Skeletal muscle satellite cell (primary cell): ENCODE results near the gene AFMID. TPM values are rescaled to one million over a fixed set of nuclear protein-coding genes. Genes with fewer than 3 reads are reported as not detected.
"Not testable (repeated sequence)": the region's sequence is repeated elsewhere in the genome, so short reads cannot be mapped to it uniquely, and the experiment has no call there.

Source experiments
- H3K27me3 ChIP-seq: 2 replicates; pipeline ENCODE4 v1.7.0; 2013; ENCODE audit warnings: low read length; ENCODE audit not compliant: control insufficient read depth, insufficient read depth
- H3K36me3 ChIP-seq: 2 replicates; pipeline ENCODE4 v1.7.0; 2013; ENCODE audit warnings: mild to moderate bottlenecking, control low read depth, low read length; ENCODE audit not compliant: insufficient read depth
- H3K4me1 ChIP-seq: 2 replicates; pipeline ENCODE4 v1.7.0; 2013; ENCODE audit warnings: low read length; ENCODE audit not compliant: control insufficient read depth, insufficient read depth
- H3K4me2 ChIP-seq: 2 replicates; pipeline ENCODE4 v1.7.0; 2013; ENCODE audit warnings: mild to moderate bottlenecking, low read length
- H3K4me3 ChIP-seq: 2 replicates; pipeline ENCODE4 v1.7.0; 2013; ENCODE audit warnings: low read length
- H3K9ac ChIP-seq: 2 replicates; pipeline ENCODE4 v1.7.0; 2013; ENCODE audit warnings: mild to moderate bottlenecking, low read depth, low read length, moderate library complexity
- H3K9me3 ChIP-seq: replicated peaks from 2 replicates; pipeline ENCODE4 v1.7.0; 2013; ENCODE audit warnings: mild to moderate bottlenecking, control low read depth, low read length
- total RNA-seq: library from RNA; depleted of rRNA; stranded (reverse); fragments of >200 nt; gene quantifications from 2 replicates; pipeline ENCODE4 v1.2.3, GENCODE V29; 2012; rRNA removed

AFMID gene
- 20.5 and 35.4 TPM in 2 replicates for total RNA-seq

DNA sequence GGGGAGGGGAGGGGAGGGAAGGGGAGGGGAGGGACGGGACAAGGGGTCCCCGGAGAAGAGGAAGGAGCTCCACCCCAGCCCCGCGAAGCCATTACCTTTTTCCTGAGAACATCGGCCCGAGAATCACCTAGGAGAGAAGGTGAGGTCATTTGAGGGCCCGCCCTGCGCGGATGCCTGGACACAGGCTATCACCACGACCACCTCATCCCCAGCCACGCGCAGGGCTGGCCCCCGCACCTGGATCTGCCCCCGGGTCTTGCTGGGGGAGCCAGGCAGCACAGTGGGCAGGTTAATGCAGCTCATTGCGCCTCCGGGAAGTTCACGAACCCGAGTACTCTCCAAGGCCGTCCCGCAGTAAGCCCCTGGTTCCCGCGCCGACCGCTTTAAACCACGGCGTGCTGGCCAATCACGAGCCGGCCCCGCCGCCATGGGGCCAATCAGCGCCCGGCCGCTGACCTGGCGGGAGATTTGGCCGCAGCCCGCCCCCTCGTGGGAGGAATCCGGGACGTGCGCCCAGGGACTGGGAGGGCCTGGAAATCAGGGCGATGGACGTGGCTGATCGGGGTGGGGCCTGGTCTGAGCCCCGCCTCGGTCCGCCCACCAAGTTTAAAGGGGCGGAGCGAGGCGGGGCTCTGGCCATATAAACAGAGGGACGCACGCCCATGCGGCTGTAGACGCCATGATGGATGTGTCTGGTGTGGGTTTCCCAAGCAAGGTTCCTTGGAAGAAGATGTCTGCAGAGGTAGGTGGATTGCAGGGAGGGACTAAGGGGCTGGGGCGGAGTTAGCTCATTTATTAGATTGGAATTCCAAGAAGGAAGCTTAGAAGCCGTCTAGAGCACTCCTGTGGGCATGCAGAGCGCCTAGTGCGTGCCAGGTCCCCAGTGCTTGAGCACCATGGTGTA, at the start of gene AFMID, which contains the start of gene TK1:
Gene AFMID (plus strand): TSS at position 671 of the 904 bp plus-strand sequence. CDS start 9 bp downstream, at position 680.
Gene TK1 (minus strand): TSS at position 361 of the 904 bp plus-strand sequence. CDS start 58 bp downstream, at position 303.
- H3K4me3 ChIP-seq = peak within 1 kb of the TSS; percentile 97
- H3K27me3 ChIP-seq = no peaks in the 10 kb centered on the region
- peak within 1 kb of the TSS; percentile 99 for H3K4me2 ChIP-seq
- H3K9me3 ChIP-seq = no peaks in the 10 kb centered on the region
- peaks cover 15% of the 10 kb centered on the region for H3K36me3 ChIP-seq
- H3K4me1 ChIP-seq = peaks cover 32% of the 10 kb centered on the region
- H3K9ac ChIP-seq = peak within 1 kb of the TSS; percentile 87

DNA sequence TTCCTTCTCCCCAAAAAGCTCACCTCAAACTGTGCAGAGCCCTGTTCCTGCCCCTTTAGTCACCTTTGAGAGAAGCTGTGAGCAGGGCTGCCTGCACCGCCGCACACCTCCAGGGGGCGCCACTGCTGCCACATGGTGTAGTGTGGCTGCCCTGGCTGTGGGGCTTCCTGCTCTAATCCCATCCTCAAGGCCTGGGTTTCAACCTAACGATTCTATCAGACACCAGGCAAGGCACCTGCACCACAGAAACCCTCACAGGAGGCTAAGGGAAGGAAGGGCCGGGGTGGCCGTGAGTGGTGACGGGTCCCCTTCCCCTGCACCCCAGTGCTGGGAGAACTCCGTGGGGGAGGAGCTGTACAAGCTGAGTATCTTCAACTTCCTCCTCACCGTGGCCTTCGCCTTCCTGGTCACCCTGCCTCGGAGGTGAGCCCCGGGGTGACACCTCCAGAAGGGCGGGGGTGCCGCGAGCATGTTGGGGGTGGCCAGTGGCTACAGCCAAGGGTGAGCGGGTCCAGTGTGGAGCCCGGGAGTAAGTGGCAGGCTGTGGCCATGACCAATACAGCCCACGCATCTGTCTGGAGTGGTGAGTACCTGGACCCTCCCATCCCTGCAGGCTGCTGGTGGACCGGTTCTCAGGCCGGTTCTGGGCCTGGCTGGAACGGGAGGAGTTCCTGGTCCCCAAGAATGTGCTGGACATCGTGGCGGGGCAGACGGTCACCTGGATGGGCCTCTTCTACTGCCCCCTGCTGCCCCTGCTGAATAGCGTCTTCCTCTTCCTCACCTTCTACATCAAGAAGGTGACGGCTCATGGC, 49.6 kb upstream of the AFMID start:
- no peaks in the 10 kb centered on the region for H3K36me3 ChIP-seq
- no peaks in the 10 kb centered on the region for H3K4me1 ChIP-seq
- no peak overlapping the region for H3K4me3 ChIP-seq
- peaks cover 34% of the 10 kb centered on the region for H3K27me3 ChIP-seq
- H3K9me3 ChIP-seq = no peaks in the 10 kb centered on the region
- H3K9ac ChIP-seq = no peak overlapping the region
- H3K4me2 ChIP-seq = no peak overlapping the region

GRCh38 chr17:78138204-78139060, 48.7 kb upstream of the AFMID start:
- Histone ChIP-seq H3K4me3 (no peak overlapping the region), H3K27me3 (peaks cover 28% of the 10 kb centered on the region), H3K9ac (no peak overlapping the region), H3K4me1 (no peaks in the 10 kb centered on the region), H3K36me3 (no peaks in the 10 kb centered on the region), H3K4me2 (no peak overlapping the region), H3K9me3 (no peaks in the 10 kb centered on the region)

GRCh38 chr17:78139861-78140168, 47.3 kb upstream of the AFMID start:
- not testable (repeated sequence) for H3K9ac ChIP-seq, H3K4me1 ChIP-seq, H3K4me3 ChIP-seq, H3K4me2 ChIP-seq, H3K9me3 ChIP-seq, H3K36me3 ChIP-seq
- H3K27me3 ChIP-seq = peaks cover 17% of the 10 kb centered on the region

DNA sequence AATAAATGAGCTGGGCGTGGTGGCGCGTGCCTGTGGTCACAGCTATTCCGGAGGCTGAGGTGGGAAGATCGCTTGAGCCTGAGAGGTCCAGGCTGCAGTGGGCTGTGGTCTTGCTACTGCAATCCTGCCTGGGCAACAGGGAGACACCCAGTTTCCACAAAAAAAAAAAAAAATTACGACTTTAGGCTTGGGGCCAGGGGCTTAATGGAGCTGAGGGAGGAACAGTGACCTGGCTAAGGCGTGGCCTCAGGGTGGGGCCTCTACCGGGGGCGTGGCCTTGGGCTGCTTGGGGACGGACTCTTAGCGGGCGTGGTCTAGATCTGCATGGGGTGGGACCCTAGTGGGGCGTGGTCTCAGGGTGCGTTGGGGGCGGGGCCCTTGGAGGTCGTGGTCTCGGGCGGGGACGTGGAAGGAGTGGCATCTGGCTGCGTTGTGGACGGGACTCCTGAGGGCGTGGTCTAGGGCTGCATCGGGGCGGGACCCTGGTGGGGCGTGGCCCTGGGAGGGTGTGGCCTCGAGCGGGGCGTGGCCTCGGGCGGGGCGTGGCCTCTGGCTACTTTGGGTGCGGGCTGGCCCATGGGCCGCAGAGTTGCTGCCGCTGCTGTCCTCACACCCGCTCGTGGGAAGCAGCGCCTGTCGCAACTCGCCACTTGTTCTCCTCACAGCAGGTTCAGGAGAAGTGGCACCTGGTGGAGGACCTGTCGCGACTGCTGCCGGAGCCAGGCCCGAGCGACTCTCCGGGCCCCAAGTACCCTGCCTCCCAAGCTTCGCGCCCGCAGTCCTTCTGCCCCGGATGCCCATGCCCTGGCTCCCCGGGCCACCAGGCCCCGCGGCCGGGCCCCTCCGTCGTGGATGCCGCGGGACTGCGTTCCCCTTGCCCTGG, 46.8 kb upstream of the AFMID start:
- no peaks in the 10 kb centered on the region for H3K36me3 ChIP-seq
- H3K9me3 ChIP-seq = no peaks in the 10 kb centered on the region
- peaks cover 8% of the 10 kb centered on the region for H3K4me1 ChIP-seq
- peak overlapping the region; percentile 28 for H3K4me2 ChIP-seq
- H3K9ac ChIP-seq = no peak overlapping the region
- H3K4me3 ChIP-seq = no peak overlapping the region
- peaks cover 19% of the 10 kb centered on the region for H3K27me3 ChIP-seq

DNA sequence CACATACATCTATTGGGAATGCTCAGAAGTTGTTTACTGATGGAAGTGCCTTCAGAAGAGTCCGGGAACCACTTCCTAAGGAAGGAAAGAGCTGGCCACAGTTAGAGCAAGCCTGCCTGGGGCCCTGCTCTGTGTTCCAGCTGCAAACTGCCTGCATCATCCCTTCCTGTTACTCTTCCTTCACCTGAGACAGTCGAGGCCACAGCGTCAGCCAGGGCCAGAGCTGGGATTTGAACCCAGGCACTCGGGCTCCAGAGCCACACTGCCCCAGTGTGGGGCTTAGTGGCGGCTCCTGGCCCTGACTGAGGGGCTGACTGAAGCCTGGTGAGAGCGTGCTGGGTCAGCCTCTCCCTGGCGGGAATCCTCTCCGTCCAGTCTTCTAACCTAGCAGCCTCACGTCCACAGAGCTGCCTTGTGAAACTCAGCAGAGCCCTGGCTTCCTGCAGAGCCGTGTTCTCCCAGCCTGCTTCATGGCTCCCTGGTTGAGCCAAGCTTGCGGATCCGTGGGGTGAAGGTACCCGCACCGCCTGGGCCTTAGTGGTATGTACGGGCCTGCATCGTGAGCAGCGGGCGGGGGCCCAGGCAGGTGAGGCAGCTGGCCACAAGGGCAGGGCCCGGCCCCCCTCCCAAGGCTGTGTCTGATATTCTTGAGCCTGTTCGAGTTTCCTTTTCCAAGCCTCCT, 45.6 kb upstream of the AFMID start:
- H3K36me3 ChIP-seq = no peaks in the 10 kb centered on the region
- no peak overlapping the region for H3K4me3 ChIP-seq
- no peak overlapping the region for H3K4me2 ChIP-seq
- no peaks in the 10 kb centered on the region for H3K9me3 ChIP-seq
- H3K9ac ChIP-seq = no peak overlapping the region
- H3K27me3 ChIP-seq = peaks cover 13% of the 10 kb centered on the region
- peaks cover 8% of the 10 kb centered on the region for H3K4me1 ChIP-seq

DNA sequence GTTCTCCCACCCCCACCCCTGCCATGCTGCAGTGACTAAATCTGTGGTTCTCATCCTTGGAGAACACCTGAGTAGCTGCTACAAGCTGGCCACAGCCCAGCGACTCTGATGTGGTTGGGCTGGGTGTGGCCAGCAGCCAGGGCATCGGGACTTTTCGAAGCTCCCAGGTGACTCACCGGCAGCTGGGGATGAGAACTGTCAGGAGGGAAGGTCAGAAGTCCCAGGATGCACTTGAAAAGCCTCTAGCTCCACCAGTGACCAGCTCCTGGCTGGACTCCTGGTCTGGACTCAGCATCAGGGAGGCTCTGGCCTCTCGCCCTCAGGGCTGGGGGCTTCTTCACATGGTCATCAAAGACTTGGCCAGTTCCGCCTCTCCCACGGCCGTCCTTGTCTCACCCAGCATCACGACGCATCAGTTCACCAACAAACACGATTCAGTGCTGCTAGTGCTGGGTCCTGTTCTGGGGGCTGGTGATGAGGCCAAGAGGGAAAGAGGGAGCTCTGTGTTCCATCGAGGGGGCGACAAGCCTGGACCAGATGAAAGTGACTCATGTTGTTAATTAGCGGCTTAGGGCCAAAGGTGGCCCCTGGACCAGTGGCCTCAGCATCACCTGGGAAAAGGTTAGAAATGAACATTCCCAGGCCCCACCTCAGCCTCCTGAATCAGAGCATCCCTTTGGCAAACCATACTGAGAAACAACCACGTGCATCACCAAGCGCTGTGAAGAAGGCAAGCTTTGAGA, 44.9 kb upstream of the AFMID start:
- no peaks in the 10 kb centered on the region for H3K9me3 ChIP-seq
- no peak overlapping the region for H3K9ac ChIP-seq
- H3K27me3 ChIP-seq = peaks cover 13% of the 10 kb centered on the region
- H3K4me2 ChIP-seq = no peak overlapping the region
- H3K4me1 ChIP-seq = peaks cover 8% of the 10 kb centered on the region
- no peak overlapping the region for H3K4me3 ChIP-seq
- H3K36me3 ChIP-seq = no peaks in the 10 kb centered on the region

DNA sequence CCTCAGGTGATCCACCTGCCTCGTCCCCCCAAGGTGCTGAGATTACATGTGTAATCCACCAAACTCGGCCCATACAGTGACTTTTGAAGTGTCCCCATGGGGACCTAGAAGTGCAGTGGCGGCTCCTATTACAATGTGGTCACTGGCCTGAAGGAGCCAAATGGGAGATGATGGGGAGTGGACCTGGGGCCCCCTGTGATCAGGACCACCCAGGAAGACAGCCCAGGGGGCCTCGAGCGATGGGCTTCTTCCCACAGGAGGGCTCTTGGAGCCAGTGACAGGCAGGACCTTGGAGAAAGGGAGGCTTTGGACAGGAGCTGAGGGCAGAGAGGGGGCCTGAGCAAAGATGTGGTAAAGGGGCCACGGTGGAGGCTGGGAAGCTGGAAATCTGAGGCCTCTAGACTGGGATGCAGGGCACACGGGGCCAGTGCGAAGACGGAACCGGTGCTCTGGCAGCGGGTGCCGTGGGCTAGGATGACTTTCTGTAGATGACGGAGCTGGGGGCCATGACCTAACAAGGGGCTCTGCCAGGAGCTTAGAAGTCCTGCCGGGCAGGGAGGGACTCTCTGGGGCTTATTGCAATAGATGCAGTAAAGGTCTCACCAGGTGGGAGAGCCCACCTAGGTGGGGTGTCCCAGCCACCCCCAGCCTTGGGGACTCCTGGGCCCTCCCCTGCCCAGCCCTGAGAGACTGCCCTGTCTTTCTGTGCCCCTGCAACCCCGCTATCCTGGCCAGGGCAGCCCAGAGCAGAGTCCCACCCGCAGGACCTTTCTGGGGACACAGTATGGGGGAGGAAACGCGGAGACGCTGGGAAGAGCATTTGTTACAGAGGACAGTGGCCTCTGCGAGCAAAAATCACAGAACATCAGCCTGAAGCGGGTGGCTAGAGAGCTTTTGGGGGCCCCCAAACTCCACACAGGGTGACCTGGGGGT, 43.7 kb upstream of the AFMID start:
- Histone ChIP-seq H3K4me3 (no peak overlapping the region), H3K27me3 (peaks cover 13% of the 10 kb centered on the region), H3K4me1 (peaks cover 8% of the 10 kb centered on the region)

GRCh38 chr17:78144147-78144719, 42.9 kb upstream of the AFMID start:
- Histone ChIP-seq H3K9ac (no peak overlapping the region), H3K4me2 (peak overlapping the region; percentile 9), H3K27me3 (peaks cover 13% of the 10 kb centered on the region), H3K4me3 (no peak overlapping the region), H3K9me3 (no peaks in the 10 kb centered on the region), H3K4me1 (peaks cover 8% of the 10 kb centered on the region), H3K36me3 (no peaks in the 10 kb centered on the region)

More for the DNA sequence above, 43.7 kb upstream of the AFMID start:
- H3K9ac ChIP-seq = no peak overlapping the region
- no peaks in the 10 kb centered on the region for H3K36me3 ChIP-seq
- no peaks in the 10 kb centered on the region for H3K9me3 ChIP-seq
- H3K4me2 ChIP-seq = no peak overlapping the region
